HG03460 (cell line): Measurements from ENCODE around the gene KCTD16.

Source experiments
- ATAC-seq: cut with Tn5 transposase; IDR thresholded peaks from one replicate; pipeline ENCODE4 v1.9.1; 2021; ENCODE audit not compliant: unreplicated experiment

Gene KCTD16

GRCh38 chr5:144393641-144394435 lies 223.2 kb downstream of the KCTD16 start:
- no peak for ATAC-seq

- ATAC-seq: no peak
Measured at GRCh38 chr5:144395704-144396103, 225.0 kb downstream of the KCTD16 start.

- ATAC-seq: no peak
Measured at GRCh38 chr5:144403058-144403457, 232.4 kb downstream of the KCTD16 start.

- ATAC-seq: no peak
Measured at GRCh38 chr5:144403817-144404420, 233.2 kb downstream of the KCTD16 start.

GRCh38 chr5:144404672-144405071 lies 234.0 kb downstream of the KCTD16 start:
- ATAC-seq: no peak

- no peak for ATAC-seq
Measured at GRCh38 chr5:144405991-144406390, 235.3 kb downstream of the KCTD16 start.

GRCh38 chr5:144406442-144406841 lies 235.8 kb downstream of the KCTD16 start:
- no peak for ATAC-seq

- ATAC-seq: no peak
Measured at GRCh38 chr5:144414202-144415029, 243.7 kb downstream of the KCTD16 start.

- no peak for ATAC-seq
Measured at GRCh38 chr5:144416196-144416595, 245.5 kb downstream of the KCTD16 start.

GRCh38 chr5:144418719-144419118 lies 248.0 kb downstream of the KCTD16 start:
- ATAC-seq: no peak

GRCh38 chr5:144421411-144421810 lies 250.7 kb downstream of the KCTD16 start:
- no peak for ATAC-seq

GRCh38 chr5:144422018-144422727 lies 251.5 kb downstream of the KCTD16 start:
- ATAC-seq: no peak

- ATAC-seq: no peak
Measured at GRCh38 chr5:144427866-144428265, 257.2 kb downstream of the KCTD16 start.

- no peak for ATAC-seq
Measured at GRCh38 chr5:144428326-144428725, 257.7 kb downstream of the KCTD16 start.

GRCh38 chr5:144429405-144429804 lies 258.7 kb downstream of the KCTD16 start:
- ATAC-seq: no peak

- ATAC-seq: no peak
Measured at GRCh38 chr5:144429905-144430304, 259.2 kb downstream of the KCTD16 start.

- no peak for ATAC-seq
Measured at GRCh38 chr5:144433140-144433822, 262.6 kb downstream of the KCTD16 start.

- no peak for ATAC-seq
Measured at GRCh38 chr5:144433893-144434292, 263.2 kb downstream of the KCTD16 start.

GRCh38 chr5:144436007-144436406 lies 265.3 kb downstream of the KCTD16 start:
- no peak for ATAC-seq

- ATAC-seq: no peak
Measured at GRCh38 chr5:144438237-144438636, 267.6 kb downstream of the KCTD16 start.

- ATAC-seq: no peak
Measured at GRCh38 chr5:144448457-144448856, 277.8 kb downstream of the KCTD16 start.
